ENCODE data around the gene SARDH. TPM values are rescaled to one million over a fixed set of nuclear protein-coding genes. Genes with fewer than 3 reads are reported as not detected.
A peak's percentile ranks its signal among the peaks of the same experiment; 100 is the strongest.

Gene SARDH
- total RNA-seq, 1 donor from 2014 or later = 12.9 TPM

GRCh38 chr9:133784731-133785561 lies 46.8 kb upstream of the SARDH start:
- H3K4me3 Mint-ChIP-seq = no peak overlapping the region
- no peak for DNase-seq (ENCODE audit: low spot score in 2 of 2, unreplicated experiment in 2 of 2)
- peaks cover 16% of the 10 kb centered on the region for H3K36me3 Mint-ChIP-seq
- TF ChIP-seq CTCF (IDR thresholded peaks at IDR 0.05; ENCODE audit: unreplicated experiment) = no peak
- H3K4me1 Mint-ChIP-seq = peaks cover 16% of the 10 kb centered on the region
- H3K27ac Mint-ChIP-seq = no peak overlapping the region
- no peaks in the 10 kb centered on the region for H3K27me3 Mint-ChIP-seq (ENCODE audit: low read depth)
- H3K9me3 Mint-ChIP-seq = no peaks in the 10 kb centered on the region

- Mint-ChIP-seq H3K9me3 (no peaks in the 10 kb centered on the region), H3K27ac (no peak overlapping the region), H3K27me3 (ENCODE audit: low read depth) (no peaks in the 10 kb centered on the region), H3K36me3 (peaks cover 11% of the 10 kb centered on the region), H3K4me1 (peaks cover 16% of the 10 kb centered on the region), H3K4me3 (no peak overlapping the region)
- DNase-seq (ENCODE audit: low spot score in 2 of 2, unreplicated experiment in 2 of 2) = no peak
- TF ChIP-seq CTCF (IDR thresholded peaks at IDR 0.05; ENCODE audit: unreplicated experiment) = no peak
Measured at GRCh38 chr9:133783331-133783731, 45.2 kb upstream of the SARDH start.

GRCh38 chr9:133782157-133783130 lies 44.3 kb upstream of the SARDH start:
- peaks cover 16% of the 10 kb centered on the region for H3K4me1 Mint-ChIP-seq
- H3K27ac Mint-ChIP-seq = peak overlapping the region; percentile 64
- H3K9me3 Mint-ChIP-seq = no peaks in the 10 kb centered on the region
- peak; percentile 81 for TF ChIP-seq CTCF (IDR thresholded peaks at IDR 0.05; ENCODE audit: unreplicated experiment)
- peaks cover 11% of the 10 kb centered on the region for H3K36me3 Mint-ChIP-seq
- no peak overlapping the region for H3K4me3 Mint-ChIP-seq
- H3K27me3 Mint-ChIP-seq (ENCODE audit: low read depth) = no peaks in the 10 kb centered on the region
- DNase-seq (ENCODE audit: low spot score in 2 of 2, unreplicated experiment in 2 of 2) = peak; percentile 71 to 84

GRCh38 chr9:133781828-133782135 lies 43.6 kb upstream of the SARDH start:
- no peak for TF ChIP-seq CTCF (IDR thresholded peaks at IDR 0.05; ENCODE audit: unreplicated experiment)
- no peak overlapping the region for H3K4me3 Mint-ChIP-seq
- H3K27ac Mint-ChIP-seq = no peak overlapping the region
- no peak for DNase-seq (ENCODE audit: low spot score in 2 of 2, unreplicated experiment in 2 of 2)
- H3K9me3 Mint-ChIP-seq = no peaks in the 10 kb centered on the region
- peaks cover 16% of the 10 kb centered on the region for H3K4me1 Mint-ChIP-seq
- peaks cover 11% of the 10 kb centered on the region for H3K36me3 Mint-ChIP-seq
- no peaks in the 10 kb centered on the region for H3K27me3 Mint-ChIP-seq (ENCODE audit: low read depth)

- Mint-ChIP-seq H3K9me3 (no peaks in the 10 kb centered on the region), H3K27ac (no peak overlapping the region), H3K27me3 (ENCODE audit: low read depth) (no peaks in the 10 kb centered on the region), H3K4me3 (no peak overlapping the region), H3K36me3 (peaks cover 9% of the 10 kb centered on the region), H3K4me1 (peaks cover 16% of the 10 kb centered on the region)
- DNase-seq (ENCODE audit: low spot score in 2 of 2, unreplicated experiment in 2 of 2) = no peak
- TF ChIP-seq CTCF (IDR thresholded peaks at IDR 0.05; ENCODE audit: unreplicated experiment) = no peak
Measured at GRCh38 chr9:133780962-133781827, 43.0 kb upstream of the SARDH start.

Data from mesothelial cell of epicardium (in vitro differentiated cells).